Skeletal muscle satellite cell (primary cell): Measurements from ENCODE around the gene RTCA. TPM values are rescaled to one million over a fixed set of nuclear protein-coding genes. Genes with fewer than 3 reads are reported as not detected.
"Not testable (repeated sequence)": the region's sequence is repeated elsewhere in the genome, so short reads cannot be mapped to it uniquely, and the experiment has no call there.

Experiments
- H3K27me3 ChIP-seq: 2 replicates; pipeline ENCODE4 v1.7.0; 2013; ENCODE audit warnings: low read length; ENCODE audit not compliant: control insufficient read depth, insufficient read depth
- H3K36me3 ChIP-seq: 2 replicates; pipeline ENCODE4 v1.7.0; 2013; ENCODE audit warnings: mild to moderate bottlenecking, control low read depth, low read length; ENCODE audit not compliant: insufficient read depth
- H3K4me1 ChIP-seq: 2 replicates; pipeline ENCODE4 v1.7.0; 2013; ENCODE audit warnings: low read length; ENCODE audit not compliant: control insufficient read depth, insufficient read depth
- H3K4me2 ChIP-seq: 2 replicates; pipeline ENCODE4 v1.7.0; 2013; ENCODE audit warnings: mild to moderate bottlenecking, low read length
- H3K4me3 ChIP-seq: 2 replicates; pipeline ENCODE4 v1.7.0; 2013; ENCODE audit warnings: low read length
- H3K9ac ChIP-seq: 2 replicates; pipeline ENCODE4 v1.7.0; 2013; ENCODE audit warnings: mild to moderate bottlenecking, low read depth, low read length, moderate library complexity
- H3K9me3 ChIP-seq: replicated peaks from 2 replicates; pipeline ENCODE4 v1.7.0; 2013; ENCODE audit warnings: mild to moderate bottlenecking, control low read depth, low read length
- total RNA-seq: library from RNA; depleted of rRNA; stranded (reverse); fragments of >200 nt; gene quantifications from 2 replicates; pipeline ENCODE4 v1.2.3, GENCODE V29; 2012; rRNA removed

RTCA gene
- 46.1 and 52.0 TPM in 2 replicates for total RNA-seq

DNA sequence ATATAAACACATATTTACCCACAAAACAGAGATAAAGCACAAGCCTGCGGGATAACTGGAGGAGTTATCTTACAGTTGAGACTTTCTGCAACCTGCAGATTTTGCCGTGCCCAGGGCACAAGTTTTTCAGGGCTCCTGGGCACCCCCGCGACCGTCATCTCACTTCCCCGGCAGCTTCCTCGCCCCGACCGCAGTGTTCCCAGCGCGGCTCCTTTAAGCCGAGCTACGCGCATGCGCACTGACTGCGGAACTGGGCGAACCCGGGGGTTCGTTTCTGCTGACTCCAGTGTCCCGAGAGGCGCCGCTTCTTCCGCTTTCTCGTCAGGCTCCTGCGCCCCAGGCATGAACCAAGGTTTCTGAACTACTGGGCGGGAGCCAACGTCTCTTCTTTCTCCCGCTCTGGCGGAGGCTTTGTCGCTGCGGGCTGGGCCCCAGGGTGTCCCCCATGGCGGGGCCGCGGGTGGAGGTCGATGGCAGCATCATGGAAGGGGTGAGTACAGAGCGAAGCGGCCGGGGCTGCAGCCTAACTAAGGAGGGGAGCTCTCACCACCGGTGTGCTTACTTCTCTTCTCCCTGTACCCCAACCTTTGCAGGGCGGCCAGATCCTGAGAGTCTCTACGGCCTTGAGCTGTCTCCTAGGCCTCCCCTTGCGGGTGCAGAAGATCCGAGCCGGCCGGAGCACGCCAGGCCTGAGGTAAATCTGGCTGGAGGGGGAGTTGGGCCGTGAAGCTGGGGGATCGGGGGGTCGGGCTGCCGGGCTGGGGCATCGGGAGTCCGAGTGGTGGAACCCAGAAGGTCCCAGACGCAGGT, at the start of gene RTCA:
TSS of gene RTCA (plus strand) at position 286 of the 810 bp plus-strand sequence. CDS start at position 446, 160 bp downstream.
- Histone ChIP-seq H3K4me3 (peak within 1 kb of the TSS; percentile 88), H3K27me3 (no peaks in the 10 kb centered on the region), H3K36me3 (peaks cover 27% of the 10 kb centered on the region), H3K4me1 (peaks cover 10% of the 10 kb centered on the region), H3K9ac (peak within 1 kb of the TSS; percentile 93), H3K9me3 (no peaks in the 10 kb centered on the region), H3K4me2 (peak within 1 kb of the TSS; percentile 83)

DNA sequence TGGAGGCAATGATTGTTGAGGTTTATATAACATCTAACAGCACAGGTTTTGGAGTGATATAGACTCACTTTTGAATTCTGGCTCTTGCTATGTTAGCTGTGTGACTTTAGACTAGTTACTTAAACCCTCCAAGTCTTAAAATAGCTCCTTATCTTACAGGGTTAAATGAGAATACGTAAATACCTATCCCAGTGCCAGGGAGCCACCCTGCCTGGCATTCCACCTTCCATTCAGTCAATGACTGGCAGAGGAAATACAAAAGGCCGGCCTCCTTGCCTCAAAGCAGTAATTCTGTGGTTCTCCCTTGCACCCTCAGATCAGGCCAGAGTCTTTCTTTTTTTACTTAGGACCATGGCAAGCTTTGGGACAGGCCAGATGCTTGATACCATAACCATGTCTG, 48.2 kb upstream of the RTCA start:
- Histone ChIP-seq H3K9me3 (no peaks in the 10 kb centered on the region), H3K27me3 (no peaks in the 10 kb centered on the region), H3K36me3 (peaks cover 20% of the 10 kb centered on the region), H3K4me1 (no peaks in the 10 kb centered on the region), H3K9ac (no peak overlapping the region), H3K4me3 (no peak overlapping the region), H3K4me2 (no peak overlapping the region)

DNA sequence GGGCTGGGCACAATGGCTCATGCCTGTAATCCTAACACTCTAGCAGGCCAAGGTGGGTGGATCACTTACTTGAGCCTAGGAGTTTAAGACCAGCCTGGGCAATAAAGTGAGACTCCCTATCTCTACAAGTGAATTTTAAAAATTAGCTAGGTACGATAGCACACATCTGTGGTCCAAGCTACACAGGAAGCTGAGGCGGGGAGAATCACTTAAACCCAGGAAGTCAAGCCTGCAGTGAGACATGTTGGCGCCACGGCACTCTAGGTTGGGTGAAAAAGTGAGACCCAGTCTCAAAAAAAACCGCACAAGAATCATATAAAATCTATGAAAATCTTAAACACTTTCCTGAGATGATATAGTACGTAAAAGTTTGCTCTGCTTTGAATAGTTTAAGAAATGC, 46.6 kb upstream of the RTCA start:
- H3K4me1 ChIP-seq: no peaks in the 10 kb centered on the region
- H3K27me3 ChIP-seq: no peaks in the 10 kb centered on the region
- H3K4me2 ChIP-seq: no peak overlapping the region
- H3K9me3 ChIP-seq: no peaks in the 10 kb centered on the region
- no peak overlapping the region for H3K9ac ChIP-seq
- H3K36me3 ChIP-seq: peaks cover 16% of the 10 kb centered on the region
- H3K4me3 ChIP-seq: no peak overlapping the region

DNA sequence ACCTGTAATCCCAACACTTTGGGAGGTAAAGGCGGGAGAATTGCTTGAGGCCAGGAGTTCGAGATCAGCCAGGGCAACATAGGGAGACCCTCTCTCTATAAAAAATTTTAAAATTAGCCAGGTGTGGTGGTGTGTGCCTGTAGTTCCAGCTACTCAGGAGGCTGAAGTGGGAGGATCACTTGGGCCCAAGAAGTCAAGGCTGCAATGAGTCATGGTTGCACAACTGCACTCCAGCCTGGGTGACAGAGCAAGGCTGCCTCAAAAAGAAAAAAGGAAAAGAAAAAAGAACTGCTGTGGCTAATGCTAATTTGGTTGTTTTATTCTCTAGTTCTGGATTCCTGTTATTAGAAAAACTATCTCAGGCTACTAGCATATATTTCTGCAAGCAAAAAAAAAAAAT, 46.1 kb upstream of the RTCA start:
- Histone ChIP-seq H3K27me3 (no peaks in the 10 kb centered on the region), H3K9me3 (no peaks in the 10 kb centered on the region)

DNA sequence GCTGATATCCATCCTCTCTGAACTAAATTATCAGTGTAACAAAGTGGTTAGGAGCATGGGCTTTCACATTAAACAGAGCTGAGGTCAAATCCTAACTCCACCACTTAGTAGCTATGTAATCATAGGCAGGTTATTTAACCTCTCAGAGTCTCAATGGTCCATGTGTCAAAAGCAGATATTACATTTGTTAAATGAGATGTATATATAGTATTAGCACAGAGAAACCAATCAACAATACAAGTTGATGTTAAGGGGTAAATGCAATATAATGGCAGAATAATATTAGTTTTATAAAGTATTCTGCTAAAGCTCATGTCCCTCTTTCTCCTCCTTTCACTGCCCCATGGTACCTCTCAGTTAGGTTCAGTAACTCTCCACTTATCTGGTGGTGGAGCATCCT, 43.6 kb upstream of the RTCA start:
- peaks cover 13% of the 10 kb centered on the region for H3K36me3 ChIP-seq
- no peak overlapping the region for H3K9ac ChIP-seq
- H3K4me1 ChIP-seq: no peaks in the 10 kb centered on the region
- no peaks in the 10 kb centered on the region for H3K9me3 ChIP-seq
- H3K4me3 ChIP-seq: no peak overlapping the region
- no peak overlapping the region for H3K4me2 ChIP-seq
- H3K27me3 ChIP-seq: no peaks in the 10 kb centered on the region

More for the DNA sequence above, 46.1 kb upstream of the RTCA start:
- no peak overlapping the region for H3K4me3 ChIP-seq
- H3K36me3 ChIP-seq: peaks cover 12% of the 10 kb centered on the region
- no peaks in the 10 kb centered on the region for H3K4me1 ChIP-seq
- H3K4me2 ChIP-seq: no peak overlapping the region
- no peak overlapping the region for H3K9ac ChIP-seq

DNA sequence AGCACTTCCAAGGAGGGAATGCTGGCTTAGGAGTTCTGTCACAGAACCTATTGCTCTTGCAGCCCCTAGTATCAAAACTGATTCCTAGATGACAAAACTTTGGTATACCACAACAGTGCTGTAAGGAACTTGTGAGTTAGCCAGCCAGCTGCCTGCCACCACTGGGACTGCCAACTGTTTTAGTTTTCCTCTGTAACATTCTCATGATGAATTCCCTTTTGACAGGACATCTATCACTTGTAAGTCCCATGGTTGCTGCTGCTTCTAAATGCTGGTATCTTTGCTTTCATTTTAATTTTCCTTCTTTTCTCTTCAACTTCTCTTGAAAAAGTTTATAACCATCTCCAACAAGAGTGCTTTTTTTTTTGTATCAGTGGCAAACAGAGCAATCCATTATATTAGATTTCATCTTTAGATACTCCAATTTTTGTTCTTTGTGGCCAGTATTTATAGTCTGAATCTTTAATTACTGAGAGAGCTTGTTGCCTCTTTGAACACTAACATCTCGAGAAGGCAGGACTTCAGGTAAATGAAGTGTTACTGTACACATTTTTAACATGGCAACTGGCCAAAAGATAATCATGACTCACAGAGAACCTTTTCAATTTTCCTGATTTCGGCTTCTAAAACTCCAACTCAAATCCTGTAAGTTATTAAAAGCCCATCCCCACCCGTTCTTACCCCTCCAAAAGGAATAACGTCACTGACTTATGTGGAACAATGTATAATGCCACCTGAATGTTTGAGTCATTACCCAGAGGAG, 36.2 kb upstream of the RTCA start:
- Histone ChIP-seq H3K36me3 (peaks cover 31% of the 10 kb centered on the region), H3K4me3 (no peak overlapping the region), H3K9me3 (no peaks in the 10 kb centered on the region), H3K4me2 (no peak overlapping the region), H3K4me1 (no peaks in the 10 kb centered on the region), H3K27me3 (no peaks in the 10 kb centered on the region), H3K9ac (no peak overlapping the region)

DNA sequence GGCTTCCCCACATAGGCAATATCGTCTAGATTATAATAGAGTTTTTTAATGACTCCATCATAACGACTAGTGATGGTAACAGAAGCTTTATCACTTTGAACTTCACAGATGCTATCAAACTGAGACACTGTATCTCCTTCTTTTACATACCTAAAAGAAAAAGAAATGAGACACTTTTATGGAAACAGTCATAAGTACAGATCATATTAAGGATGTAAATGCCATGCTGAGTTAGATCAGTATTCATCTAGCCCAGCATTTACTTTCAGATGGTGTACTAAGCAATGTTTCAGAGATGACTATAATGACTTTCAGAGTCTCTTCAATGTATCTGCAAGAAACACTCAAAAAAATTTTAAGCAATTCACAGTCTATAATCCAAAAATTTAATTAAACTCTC, 35.3 kb upstream of the RTCA start:
- H3K36me3 ChIP-seq: peaks cover 34% of the 10 kb centered on the region
- H3K4me2 ChIP-seq: no peak overlapping the region

DNA sequence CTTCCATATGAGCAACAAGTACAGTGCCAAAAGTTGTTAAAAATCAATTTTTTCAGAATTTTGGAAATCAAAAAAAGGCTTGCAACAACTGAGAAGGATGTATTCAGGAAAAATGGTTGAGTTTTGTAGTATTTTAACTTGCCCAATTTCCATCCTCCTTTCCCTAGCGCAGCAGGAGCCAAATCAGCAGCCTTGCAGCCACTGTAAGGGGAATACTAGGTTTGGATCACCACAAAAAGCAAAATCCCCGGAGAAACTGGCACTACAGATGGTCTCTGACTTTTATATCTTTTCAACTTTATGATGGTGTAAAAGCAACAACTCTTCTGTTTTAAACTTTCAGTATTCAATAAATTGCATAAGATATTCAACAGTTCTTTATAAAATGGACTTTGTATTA, 34.3 kb upstream of the RTCA start:
- peaks cover 35% of the 10 kb centered on the region for H3K36me3 ChIP-seq
- no peaks in the 10 kb centered on the region for H3K4me1 ChIP-seq
- H3K4me3 ChIP-seq: no peak overlapping the region
- H3K4me2 ChIP-seq: no peak overlapping the region
- H3K9me3 ChIP-seq: no peaks in the 10 kb centered on the region
- H3K27me3 ChIP-seq: no peaks in the 10 kb centered on the region
- no peak overlapping the region for H3K9ac ChIP-seq

More for the DNA sequence above, 35.3 kb upstream of the RTCA start:
- Histone ChIP-seq H3K4me1 (no peaks in the 10 kb centered on the region), H3K9ac (no peak overlapping the region), H3K27me3 (no peaks in the 10 kb centered on the region), H3K4me3 (no peak overlapping the region), H3K9me3 (no peaks in the 10 kb centered on the region)

DNA sequence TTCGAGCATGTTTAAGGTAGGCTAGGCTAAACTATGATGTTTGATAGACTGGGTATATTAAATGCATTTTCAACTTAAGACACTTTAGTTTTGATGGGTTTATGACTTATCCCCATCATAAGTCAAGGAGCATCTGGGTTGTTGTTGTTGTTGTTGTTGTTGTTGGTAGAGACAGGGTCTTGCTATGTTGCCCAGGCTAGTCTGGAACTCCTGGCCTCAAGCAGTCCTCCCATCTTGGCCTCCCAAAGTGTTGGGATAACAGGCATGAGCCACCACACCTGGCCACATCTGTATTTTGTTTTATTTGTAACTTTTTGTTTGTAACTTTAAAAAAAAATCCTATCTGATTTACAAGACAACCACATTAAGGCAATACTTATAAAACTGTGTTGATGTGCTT, 33.9 kb upstream of the RTCA start:
- H3K4me2 ChIP-seq: no peak overlapping the region

DNA sequence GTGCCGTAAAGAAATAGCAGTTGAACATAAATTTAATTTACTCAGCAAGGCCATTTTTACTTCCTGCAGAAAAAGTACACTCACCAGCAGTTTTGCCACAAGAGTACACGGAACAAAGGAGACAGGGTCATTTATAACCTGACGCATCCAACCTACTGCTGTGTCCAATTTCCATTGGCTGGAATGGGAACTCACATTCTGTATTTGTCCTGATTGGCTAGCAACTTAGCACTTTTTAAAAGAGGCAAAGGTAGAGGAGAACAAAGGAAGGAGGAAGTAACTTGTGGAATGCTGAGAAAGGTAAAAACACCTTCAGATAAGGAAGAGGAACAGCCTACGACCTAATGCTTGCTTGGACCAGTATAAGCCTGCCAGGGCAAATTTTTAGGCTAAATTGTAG, 32.5 kb upstream of the RTCA start:
- not testable (repeated sequence) for H3K4me2 ChIP-seq, H3K4me1 ChIP-seq, H3K9me3 ChIP-seq, H3K27me3 ChIP-seq, H3K9ac ChIP-seq, H3K4me3 ChIP-seq
- peaks cover 36% of the 10 kb centered on the region for H3K36me3 ChIP-seq

More for the DNA sequence above, 33.9 kb upstream of the RTCA start:
- Histone ChIP-seq H3K4me1 (no peaks in the 10 kb centered on the region), H3K27me3 (no peaks in the 10 kb centered on the region), H3K36me3 (peaks cover 35% of the 10 kb centered on the region), H3K9ac (no peak overlapping the region), H3K9me3 (no peaks in the 10 kb centered on the region), H3K4me3 (no peak overlapping the region)

DNA sequence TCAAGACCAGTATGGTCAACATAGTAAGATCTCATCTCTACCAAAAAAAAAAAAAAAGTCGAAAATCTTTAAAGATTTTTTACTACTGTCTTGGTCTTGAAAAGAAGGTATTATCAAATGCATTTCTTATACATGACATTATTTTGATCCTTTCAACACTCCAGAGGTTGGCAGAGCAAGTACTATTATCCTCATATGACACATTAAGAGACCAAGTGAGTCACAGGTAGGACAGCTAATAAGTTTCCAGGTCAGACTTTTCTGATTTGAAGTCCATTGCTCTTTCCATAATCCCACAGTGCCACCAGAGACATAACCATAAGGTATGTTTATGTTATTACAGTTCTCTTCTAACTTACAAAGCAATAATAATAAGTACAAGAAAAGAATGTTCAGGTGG, 31.6 kb upstream of the RTCA start:
- Histone ChIP-seq H3K9ac (no peak overlapping the region), H3K9me3 (no peaks in the 10 kb centered on the region), H3K4me1 (no peaks in the 10 kb centered on the region), H3K36me3 (peaks cover 37% of the 10 kb centered on the region), H3K27me3 (no peaks in the 10 kb centered on the region), H3K4me3 (no peak overlapping the region), H3K4me2 (no peak overlapping the region)
